H1 (cell line): ENCODE measurements around the gene ANGEL2. TPM values are rescaled to one million over a fixed set of nuclear protein-coding genes. Genes with fewer than 3 reads are reported as not detected.

Experiments used
- BACH1 ChIP-seq: IDR thresholded peaks from 2 replicates; pipeline ENCODE4 v1.6.1; 2012; ENCODE audit warnings: low read length, improper control_type of control experiment
- HDAC2 ChIP-seq, 2 experiments: fragments of 300-600 bp in 1 of 2; sonication (generic) in 1 of 2; IDR thresholded peaks; 2 replicates each; pipeline ENCODE4 v1.6.1; 2011 to 2012; ENCODE audit warnings: low read depth in 2 of 2, low read length in 2 of 2, mild to moderate bottlenecking in 2 of 2, moderate library complexity in 2 of 2, borderline replicate concordance in 1 of 2, inconsistent platforms in 1 of 2
- RAD21 ChIP-seq, 2 experiments: IDR thresholded peaks in 1 of 2; conservative IDR thresholded peaks in 1 of 2; 2 replicates each; pipeline ENCODE4 v1.6.1; 2011; ENCODE audit warnings: low read depth in 2 of 2, low read length in 2 of 2, improper control_type of control experiment in 1 of 2, inconsistent platforms in 1 of 2, mild to moderate bottlenecking in 1 of 2, moderate library complexity in 1 of 2
- SP4 ChIP-seq: IDR thresholded peaks from 2 replicates; pipeline ENCODE4 v1.6.1; 2012; ENCODE audit warnings: low read length, inconsistent platforms
- YY1 ChIP-seq: IDR thresholded peaks from 2 replicates; pipeline ENCODE4 v1.6.1; 2011; ENCODE audit warnings: low read depth, mild to moderate bottlenecking, low read length
- polyA plus RNA-seq, 7 experiments: library from polyadenylated mRNA; depleted of rRNA in 3 of 7; stranded (reverse) in 5 of 7; unstranded in 2 of 7; fragments of >200 nt in 5 of 7; fragments of 200-250 nt in 2 of 7; gene quantifications; 1 replicate in 5 of 7; 2 replicates in 1 of 7; 4 replicates in 1 of 7; pipeline versions ENCODE4 v1.2.1 to v1.2.3, GENCODE V29; 2011 to 2013; ENCODE audit warnings: missing spikeins in 2 of 7, mixed read lengths in 2 of 7
- total RNA-seq: library from RNA; stranded (reverse); fragmentation: NEBNext Ultra II Directional; extraction: Animal tissue kit (Norgen Biotek cat#: 25700); gene quantifications from 2 replicates; pipeline ENCODE4 v1.2.1, GENCODE V29; 2021
- TF ChIP-seq, protein P1 (sequence below): fragments of 300-600 bp; sonication (generic); IDR thresholded peaks from 2 replicates; pipeline ENCODE4 v1.7.1; 2012; ENCODE audit warnings: low read length, moderate library complexity, mild to moderate bottlenecking, inconsistent platforms; ENCODE audit not compliant: insufficient replicate concordance

The ANGEL2 gene
- total and polyA plus RNA-seq, 2 of the 8 experiments (the other 6 are each of a cell fraction or from before 2014, with no cell fraction given): 18.1 to 39.9 TPM

DNA sequence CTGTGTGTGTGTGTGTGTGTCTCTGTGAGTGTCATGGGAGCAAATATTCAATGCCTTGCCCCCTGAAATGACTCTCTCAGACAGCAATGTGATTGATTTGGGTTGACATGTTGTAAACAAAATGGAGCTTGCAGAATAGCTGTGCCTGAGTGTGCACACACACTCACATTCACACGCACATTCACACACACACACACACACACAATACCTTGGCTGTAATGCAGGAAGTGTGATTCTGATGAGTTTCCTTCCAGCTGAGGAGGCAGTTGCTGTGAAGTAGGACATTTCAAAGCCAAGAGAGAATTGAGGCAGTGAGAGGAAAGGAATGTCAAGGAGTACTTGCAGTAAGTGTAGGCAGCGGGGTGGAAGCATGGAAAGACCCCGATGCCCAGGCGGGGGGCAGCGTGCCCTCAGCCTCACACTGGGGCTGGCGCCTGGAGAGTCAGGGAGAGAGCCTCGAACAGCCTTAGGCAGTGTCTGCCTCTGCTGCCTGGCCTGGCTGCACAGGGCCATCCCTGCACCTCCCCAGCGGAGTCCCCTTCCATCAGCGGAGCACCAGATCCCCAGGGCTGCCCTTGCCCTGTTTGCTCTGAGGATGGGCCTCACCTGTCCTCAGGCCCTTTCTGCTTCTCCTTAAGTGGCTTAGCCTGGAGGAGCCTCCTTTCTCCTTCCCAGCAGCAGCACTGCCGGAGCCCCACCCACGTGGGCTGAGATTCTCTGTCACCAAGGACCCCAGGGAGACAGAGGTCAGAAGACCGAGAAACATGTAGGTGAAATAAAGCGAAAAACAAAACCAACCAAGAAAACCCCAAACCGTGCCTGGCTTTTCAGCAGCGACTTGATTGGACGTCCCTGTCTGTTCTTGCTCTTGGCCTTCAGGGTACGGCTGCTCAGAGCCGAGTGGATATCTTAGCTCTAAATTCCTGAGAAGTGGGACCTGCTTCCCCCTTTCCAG, 56.1 kb downstream of the ANGEL2 start (continued):
- TF ChIP-seq, protein P1, sequence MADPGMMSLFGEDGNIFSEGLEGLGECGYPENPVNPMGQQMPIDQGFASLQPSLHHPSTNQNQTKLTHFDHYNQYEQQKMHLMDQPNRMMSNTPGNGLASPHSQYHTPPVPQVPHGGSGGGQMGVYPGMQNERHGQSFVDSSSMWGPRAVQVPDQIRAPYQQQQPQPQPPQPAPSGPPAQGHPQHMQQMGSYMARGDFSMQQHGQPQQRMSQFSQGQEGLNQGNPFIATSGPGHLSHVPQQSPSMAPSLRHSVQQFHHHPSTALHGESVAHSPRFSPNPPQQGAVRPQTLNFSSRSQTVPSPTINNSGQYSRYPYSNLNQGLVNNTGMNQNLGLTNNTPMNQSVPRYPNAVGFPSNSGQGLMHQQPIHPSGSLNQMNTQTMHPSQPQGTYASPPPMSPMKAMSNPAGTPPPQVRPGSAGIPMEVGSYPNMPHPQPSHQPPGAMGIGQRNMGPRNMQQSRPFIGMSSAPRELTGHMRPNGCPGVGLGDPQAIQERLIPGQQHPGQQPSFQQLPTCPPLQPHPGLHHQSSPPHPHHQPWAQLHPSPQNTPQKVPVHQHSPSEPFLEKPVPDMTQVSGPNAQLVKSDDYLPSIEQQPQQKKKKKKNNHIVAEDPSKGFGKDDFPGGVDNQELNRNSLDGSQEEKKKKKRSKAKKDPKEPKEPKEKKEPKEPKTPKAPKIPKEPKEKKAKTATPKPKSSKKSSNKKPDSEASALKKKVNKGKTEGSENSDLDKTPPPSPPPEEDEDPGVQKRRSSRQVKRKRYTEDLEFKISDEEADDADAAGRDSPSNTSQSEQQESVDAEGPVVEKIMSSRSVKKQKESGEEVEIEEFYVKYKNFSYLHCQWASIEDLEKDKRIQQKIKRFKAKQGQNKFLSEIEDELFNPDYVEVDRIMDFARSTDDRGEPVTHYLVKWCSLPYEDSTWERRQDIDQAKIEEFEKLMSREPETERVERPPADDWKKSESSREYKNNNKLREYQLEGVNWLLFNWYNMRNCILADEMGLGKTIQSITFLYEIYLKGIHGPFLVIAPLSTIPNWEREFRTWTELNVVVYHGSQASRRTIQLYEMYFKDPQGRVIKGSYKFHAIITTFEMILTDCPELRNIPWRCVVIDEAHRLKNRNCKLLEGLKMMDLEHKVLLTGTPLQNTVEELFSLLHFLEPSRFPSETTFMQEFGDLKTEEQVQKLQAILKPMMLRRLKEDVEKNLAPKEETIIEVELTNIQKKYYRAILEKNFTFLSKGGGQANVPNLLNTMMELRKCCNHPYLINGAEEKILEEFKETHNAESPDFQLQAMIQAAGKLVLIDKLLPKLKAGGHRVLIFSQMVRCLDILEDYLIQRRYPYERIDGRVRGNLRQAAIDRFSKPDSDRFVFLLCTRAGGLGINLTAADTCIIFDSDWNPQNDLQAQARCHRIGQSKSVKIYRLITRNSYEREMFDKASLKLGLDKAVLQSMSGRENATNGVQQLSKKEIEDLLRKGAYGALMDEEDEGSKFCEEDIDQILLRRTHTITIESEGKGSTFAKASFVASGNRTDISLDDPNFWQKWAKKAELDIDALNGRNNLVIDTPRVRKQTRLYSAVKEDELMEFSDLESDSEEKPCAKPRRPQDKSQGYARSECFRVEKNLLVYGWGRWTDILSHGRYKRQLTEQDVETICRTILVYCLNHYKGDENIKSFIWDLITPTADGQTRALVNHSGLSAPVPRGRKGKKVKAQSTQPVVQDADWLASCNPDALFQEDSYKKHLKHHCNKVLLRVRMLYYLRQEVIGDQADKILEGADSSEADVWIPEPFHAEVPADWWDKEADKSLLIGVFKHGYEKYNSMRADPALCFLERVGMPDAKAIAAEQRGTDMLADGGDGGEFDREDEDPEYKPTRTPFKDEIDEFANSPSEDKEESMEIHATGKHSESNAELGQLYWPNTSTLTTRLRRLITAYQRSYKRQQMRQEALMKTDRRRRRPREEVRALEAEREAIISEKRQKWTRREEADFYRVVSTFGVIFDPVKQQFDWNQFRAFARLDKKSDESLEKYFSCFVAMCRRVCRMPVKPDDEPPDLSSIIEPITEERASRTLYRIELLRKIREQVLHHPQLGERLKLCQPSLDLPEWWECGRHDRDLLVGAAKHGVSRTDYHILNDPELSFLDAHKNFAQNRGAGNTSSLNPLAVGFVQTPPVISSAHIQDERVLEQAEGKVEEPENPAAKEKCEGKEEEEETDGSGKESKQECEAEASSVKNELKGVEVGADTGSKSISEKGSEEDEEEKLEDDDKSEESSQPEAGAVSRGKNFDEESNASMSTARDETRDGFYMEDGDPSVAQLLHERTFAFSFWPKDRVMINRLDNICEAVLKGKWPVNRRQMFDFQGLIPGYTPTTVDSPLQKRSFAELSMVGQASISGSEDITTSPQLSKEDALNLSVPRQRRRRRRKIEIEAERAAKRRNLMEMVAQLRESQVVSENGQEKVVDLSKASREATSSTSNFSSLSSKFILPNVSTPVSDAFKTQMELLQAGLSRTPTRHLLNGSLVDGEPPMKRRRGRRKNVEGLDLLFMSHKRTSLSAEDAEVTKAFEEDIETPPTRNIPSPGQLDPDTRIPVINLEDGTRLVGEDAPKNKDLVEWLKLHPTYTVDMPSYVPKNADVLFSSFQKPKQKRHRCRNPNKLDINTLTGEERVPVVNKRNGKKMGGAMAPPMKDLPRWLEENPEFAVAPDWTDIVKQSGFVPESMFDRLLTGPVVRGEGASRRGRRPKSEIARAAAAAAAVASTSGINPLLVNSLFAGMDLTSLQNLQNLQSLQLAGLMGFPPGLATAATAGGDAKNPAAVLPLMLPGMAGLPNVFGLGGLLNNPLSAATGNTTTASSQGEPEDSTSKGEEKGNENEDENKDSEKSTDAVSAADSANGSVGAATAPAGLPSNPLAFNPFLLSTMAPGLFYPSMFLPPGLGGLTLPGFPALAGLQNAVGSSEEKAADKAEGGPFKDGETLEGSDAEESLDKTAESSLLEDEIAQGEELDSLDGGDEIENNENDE: no peak
- TF ChIP-seq HDAC2 (IDR thresholded peaks at IDR 0.05; ENCODE audit: borderline replicate concordance in 1 of 2, low read depth in 2 of 2, low read length in 2 of 2) (no peak), YY1 (no peak), BACH1 (no peak), SP4 (no peak), RAD21 (IDR thresholded peaks at IDR 0.05 in 1 of 2, conservative IDR thresholded peaks at IDR 0.05 in 1 of 2; ENCODE audit: low read depth in 2 of 2, low read length in 2 of 2) (no peak)
